Bronchial epithelial cell (primary cell): ENCODE results near the gene TSPAN18. TPM values are rescaled to one million over a fixed set of nuclear protein-coding genes. Genes with fewer than 3 reads are reported as not detected.

Experiments
- DNase-seq: peaks from one replicate; pipeline ENCODE4 v3.0.0-alpha.2; 2010; ENCODE audit warnings: low read depth
- FAIRE-seq: peaks from 2 replicates; lab custom pipeline; 2011; peaks lifted over from hg19 to GRCh38; lab: Jason Lieb, UNC
- H3K27me3 ChIP-seq: 2 replicates; pipeline ENCODE4 v1.5.1; 2011; ENCODE audit warnings: low read length; ENCODE audit not compliant: control insufficient read depth, insufficient read depth
- H3K36me3 ChIP-seq: 2 replicates; pipeline ENCODE4 v1.5.1; 2011; ENCODE audit warnings: low read length; ENCODE audit not compliant: control insufficient read depth, insufficient read depth
- H3K4me3 ChIP-seq: 2 replicates; pipeline ENCODE4 v1.5.1; 2011; ENCODE audit warnings: mild to moderate bottlenecking, low read depth, low read length, control low read depth
- CTCF ChIP-seq: IDR thresholded peaks from 2 replicates; pipeline ENCODE4 v1.5.1; 2011; ENCODE audit warnings: mild to moderate bottlenecking, moderate library complexity, low read length, control low read depth, inconsistent platforms; ENCODE audit not compliant: insufficient read depth, severe bottlenecking
- total RNA-seq: library from RNA; depleted of rRNA; stranded (reverse); fragments of >200 nt; gene quantifications from 2 replicates; pipeline ENCODE4 v1.2.1, GENCODE V29; 2014

Gene TSPAN18
- total RNA-seq, 1 donor from 2014 or later = not detected

- TF ChIP-seq CTCF = no peak
- no peak for FAIRE-seq
Measured at GRCh38 chr11:44698252-44698912, 28.4 kb upstream of the TSPAN18 start.

GRCh38 chr11:44699497-44700408 lies 27.0 kb upstream of the TSPAN18 start:
- no peak for TF ChIP-seq CTCF
- no peak for FAIRE-seq
- no peak for DNase-seq
- no peaks in the 10 kb centered on the region for H3K27me3 ChIP-seq
- no peaks in the 10 kb centered on the region for H3K36me3 ChIP-seq
- H3K4me3 ChIP-seq = no peak overlapping the region

More at GRCh38 chr11:44698252-44698912, 28.4 kb upstream of the TSPAN18 start:
- H3K4me3 ChIP-seq = no peak overlapping the region
- no peaks in the 10 kb centered on the region for H3K36me3 ChIP-seq
- no peak for DNase-seq
- no peaks in the 10 kb centered on the region for H3K27me3 ChIP-seq

DNA sequence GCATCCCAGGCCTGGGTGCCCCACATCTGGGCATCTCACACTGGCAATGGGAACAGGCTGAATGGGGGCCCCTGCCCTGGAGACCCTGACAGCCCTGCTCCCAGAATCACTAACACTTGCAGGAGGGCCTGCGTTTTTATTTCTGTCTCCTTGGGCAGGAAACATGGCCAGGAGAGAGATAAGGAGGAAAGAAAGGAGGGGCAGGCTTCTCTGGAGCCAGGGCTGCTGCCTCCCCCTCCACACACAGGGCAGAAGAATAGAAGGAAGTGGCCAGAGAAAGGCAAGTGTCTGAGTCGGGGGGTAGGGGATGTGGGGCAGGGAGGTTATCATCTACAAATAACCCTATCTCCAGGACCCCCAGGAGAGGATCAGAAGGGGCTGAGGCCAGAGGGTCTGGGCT lies 25.5 kb upstream of the TSPAN18 start:
- Histone ChIP-seq H3K27me3 (no peaks in the 10 kb centered on the region), H3K36me3 (no peaks in the 10 kb centered on the region), H3K4me3 (no peak overlapping the region)
- DNase-seq = no peak
- FAIRE-seq = no peak
- TF ChIP-seq CTCF = no peak

GRCh38 chr11:44702889-44703288 lies 23.9 kb upstream of the TSPAN18 start:
- no peak for FAIRE-seq
- no peak for TF ChIP-seq CTCF
- DNase-seq = no peak
- no peaks in the 10 kb centered on the region for H3K27me3 ChIP-seq
- no peak overlapping the region for H3K4me3 ChIP-seq
- H3K36me3 ChIP-seq = no peaks in the 10 kb centered on the region

- H3K27me3 ChIP-seq = peaks cover under 1% of the 10 kb centered on the region
- DNase-seq = no peak
- TF ChIP-seq CTCF = no peak
- H3K4me3 ChIP-seq = no peak overlapping the region
- FAIRE-seq = no peak
- H3K36me3 ChIP-seq = no peaks in the 10 kb centered on the region
Measured at GRCh38 chr11:44707094-44707493, 19.7 kb upstream of the TSPAN18 start.
